ENCODE data around the gene CAMKMT. TPM values are rescaled to one million over a fixed set of nuclear protein-coding genes. Genes with fewer than 3 reads are reported as not detected.

Gene CAMKMT
- total RNA-seq, 2 experiments from 2014 or later = 25.7 to 27.4 TPM

DNA sequence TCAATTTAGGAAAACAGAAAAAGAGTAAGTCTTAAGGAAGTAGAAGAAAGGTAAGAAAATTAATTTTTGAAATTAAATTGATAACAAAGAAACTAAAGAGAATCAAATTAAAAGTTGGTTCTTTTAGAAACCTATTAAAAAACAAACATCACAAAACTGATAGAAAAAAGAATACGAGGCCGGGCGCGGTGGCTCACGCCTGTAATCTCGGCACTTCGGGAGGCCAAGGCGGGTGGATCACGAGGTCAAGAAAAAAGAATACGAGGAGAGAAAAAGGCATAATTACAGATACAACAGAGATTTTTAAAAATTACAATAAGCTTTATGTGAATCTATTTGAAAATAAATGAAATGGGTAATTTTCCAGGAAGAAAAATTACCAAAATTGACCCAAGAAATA, 12.2 kb upstream of the CAMKMT start:
- no peak overlapping the region for H3K27ac ChIP-seq (ENCODE audit: low read depth, low read length, poor library complexity, severe bottlenecking)
- no TSS peak for BruUV-seq (replicated peaks)
- TF ChIP-seq, protein P1, sequence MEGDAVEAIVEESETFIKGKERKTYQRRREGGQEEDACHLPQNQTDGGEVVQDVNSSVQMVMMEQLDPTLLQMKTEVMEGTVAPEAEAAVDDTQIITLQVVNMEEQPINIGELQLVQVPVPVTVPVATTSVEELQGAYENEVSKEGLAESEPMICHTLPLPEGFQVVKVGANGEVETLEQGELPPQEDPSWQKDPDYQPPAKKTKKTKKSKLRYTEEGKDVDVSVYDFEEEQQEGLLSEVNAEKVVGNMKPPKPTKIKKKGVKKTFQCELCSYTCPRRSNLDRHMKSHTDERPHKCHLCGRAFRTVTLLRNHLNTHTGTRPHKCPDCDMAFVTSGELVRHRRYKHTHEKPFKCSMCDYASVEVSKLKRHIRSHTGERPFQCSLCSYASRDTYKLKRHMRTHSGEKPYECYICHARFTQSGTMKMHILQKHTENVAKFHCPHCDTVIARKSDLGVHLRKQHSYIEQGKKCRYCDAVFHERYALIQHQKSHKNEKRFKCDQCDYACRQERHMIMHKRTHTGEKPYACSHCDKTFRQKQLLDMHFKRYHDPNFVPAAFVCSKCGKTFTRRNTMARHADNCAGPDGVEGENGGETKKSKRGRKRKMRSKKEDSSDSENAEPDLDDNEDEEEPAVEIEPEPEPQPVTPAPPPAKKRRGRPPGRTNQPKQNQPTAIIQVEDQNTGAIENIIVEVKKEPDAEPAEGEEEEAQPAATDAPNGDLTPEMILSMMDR (conservative IDR thresholded peaks at IDR 0.05; ENCODE audit: low read length) = no peak
- no peak for TF ChIP-seq EZH2phosphoT487 (IDR thresholded peaks at IDR 0.05; ENCODE audit: borderline replicate concordance, low read depth, low read length)
- no peaks in the 10 kb centered on the region; the same call in 1 of the 2 replicates for H3K79me2 ChIP-seq (ENCODE audit: insufficient read depth, low read depth, low read length)
- peaks cover 12% of the 10 kb centered on the region for H3K36me3 ChIP-seq (ENCODE audit: insufficient read depth, low read length)
- no peaks in the 10 kb centered on the region for H3K4me1 ChIP-seq (ENCODE audit: insufficient read depth, low read length, poor library complexity, severe bottlenecking)
- no peak overlapping the region for H3K4me2 ChIP-seq (ENCODE audit: low read length)
- H3K4me3 ChIP-seq (ENCODE audit: low read depth, low read length, poor library complexity, severe bottlenecking) = no peak overlapping the region
- H2AFZ ChIP-seq (ENCODE audit: low read length) = no peak overlapping the region
- no peaks in the 10 kb centered on the region for H3K9me3 ChIP-seq (ENCODE audit: low read length)
- no peaks in the 10 kb centered on the region for H3K9me2 ChIP-seq (ENCODE audit: insufficient read depth, low read length)
- intact Hi-C loops (cut with micrococcal nuclease; ENCODE audit: unreplicated experiment) = no loop called here
- POLR2A ChIA-PET = interaction anchor here (0.6 to 4.5 kb wide), 2 partner anchors 10 to 32 kb away, joined by 3 to 23 read pairs; no protein-coding TSS in a partner anchor
- no peaks in the 10 kb centered on the region for H4K20me1 ChIP-seq (ENCODE audit: insufficient read depth, low read length)
- no peak for DNase-seq (ENCODE audit: low spot score)
- CTCF ChIA-PET (ENCODE audit: unreplicated experiment) = no interaction called here

DNA sequence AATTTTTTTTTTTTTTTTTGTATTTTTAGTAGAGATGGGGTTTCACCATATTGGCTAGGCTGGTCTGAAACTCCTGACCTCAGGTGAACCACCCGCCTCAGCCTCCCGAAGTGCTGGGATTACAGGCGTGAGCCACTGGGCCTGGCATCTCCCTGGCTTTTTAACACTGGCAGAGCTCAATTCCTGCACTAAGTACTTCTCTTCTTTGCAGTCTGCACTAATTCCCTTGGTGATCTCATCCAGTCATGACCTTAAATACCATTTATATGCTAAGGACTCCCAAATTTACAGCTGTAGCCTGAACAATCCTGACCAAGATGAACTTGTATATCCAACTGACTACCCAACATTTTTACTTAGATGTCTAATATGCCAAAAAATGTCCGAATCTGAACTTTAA, 10.7 kb upstream of the CAMKMT start:
- no peaks in the 10 kb centered on the region for H4K20me1 ChIP-seq (ENCODE audit: insufficient read depth, low read length)
- H3K4me1 ChIP-seq (ENCODE audit: insufficient read depth, low read length, poor library complexity, severe bottlenecking) = no peaks in the 10 kb centered on the region
- intact Hi-C loops (cut with micrococcal nuclease; ENCODE audit: unreplicated experiment) = no loop called here
- ChIA-PET POLR2A (interaction anchor here (1.4 to 4.5 kb wide), 2 partner anchors 11 kb away, joined by 7 to 23 read pairs; partner anchors contain the start of genes CAMKMT and PREPL), CTCF (ENCODE audit: unreplicated experiment) (no interaction called here)
- H3K36me3 ChIP-seq (ENCODE audit: insufficient read depth, low read length) = peaks cover 7% of the 10 kb centered on the region
- no peaks in the 10 kb centered on the region for H3K9me3 ChIP-seq (ENCODE audit: low read length)
- H3K4me2 ChIP-seq (ENCODE audit: low read length) = no peak overlapping the region
- TF ChIP-seq, protein P1 (conservative IDR thresholded peaks at IDR 0.05; ENCODE audit: low read length) = no peak
- TF ChIP-seq EZH2phosphoT487 (IDR thresholded peaks at IDR 0.05; ENCODE audit: borderline replicate concordance, low read depth, low read length) = no peak
- no peaks in the 10 kb centered on the region for H3K9me2 ChIP-seq (ENCODE audit: insufficient read depth, low read length)
- no peak overlapping the region for H3K27ac ChIP-seq (ENCODE audit: low read depth, low read length, poor library complexity, severe bottlenecking)
- no peak overlapping the region for H3K4me3 ChIP-seq (ENCODE audit: low read depth, low read length, poor library complexity, severe bottlenecking)
- no peak for DNase-seq (ENCODE audit: low spot score)
- no peaks in the 10 kb centered on the region; the same call in 1 of the 2 replicates for H3K79me2 ChIP-seq (ENCODE audit: insufficient read depth, low read depth, low read length)
- no TSS peak for BruUV-seq (replicated peaks)
- H2AFZ ChIP-seq (ENCODE audit: low read length) = no peak overlapping the region

DNA sequence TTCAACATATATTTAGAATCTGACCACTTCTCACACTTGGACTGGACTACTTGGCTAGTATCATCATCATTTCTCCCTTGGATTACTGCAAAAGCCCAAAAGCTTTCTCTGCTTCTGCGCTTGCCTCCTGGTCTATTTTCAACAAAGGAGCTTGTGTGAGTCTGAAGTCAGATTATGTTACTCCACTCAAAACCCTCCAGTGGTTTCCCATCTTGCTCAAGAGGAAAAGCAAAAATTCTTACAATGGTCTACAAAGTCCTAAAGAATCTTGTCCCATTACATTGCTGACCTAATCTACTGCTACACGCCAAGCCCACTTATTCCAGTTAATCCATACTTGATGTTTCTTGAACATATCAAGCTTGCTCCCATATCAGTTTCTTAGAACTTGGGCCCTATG, 10.1 kb upstream of the CAMKMT start:
- POLR2A ChIA-PET = interaction anchor here (0.6 to 4.5 kb wide), 3 partner anchors 12 to 711 kb away, joined by 3 to 23 read pairs (median 4); no protein-coding TSS in a partner anchor

More for the DNA sequence above, 10.1 kb upstream of the CAMKMT start:
- no peak overlapping the region for H3K27ac ChIP-seq (ENCODE audit: low read depth, low read length, poor library complexity, severe bottlenecking)
- no TSS peak for BruUV-seq (replicated peaks)
- DNase-seq (ENCODE audit: low spot score) = no peak
- no peaks in the 10 kb centered on the region; the same call in 1 of the 2 replicates for H3K79me2 ChIP-seq (ENCODE audit: insufficient read depth, low read depth, low read length)
- no peak overlapping the region for H3K4me3 ChIP-seq (ENCODE audit: low read depth, low read length, poor library complexity, severe bottlenecking)
- H3K36me3 ChIP-seq (ENCODE audit: insufficient read depth, low read length) = peaks cover 4% of the 10 kb centered on the region; the same call in 1 of the 2 replicates
- H3K9me3 ChIP-seq (ENCODE audit: low read length) = no peaks in the 10 kb centered on the region
- no peak overlapping the region for H2AFZ ChIP-seq (ENCODE audit: low read length)
- no peak overlapping the region for H3K4me2 ChIP-seq (ENCODE audit: low read length)
- intact Hi-C loops (cut with micrococcal nuclease; ENCODE audit: unreplicated experiment) = no loop called here
- H4K20me1 ChIP-seq (ENCODE audit: insufficient read depth, low read length) = no peaks in the 10 kb centered on the region
- CTCF ChIA-PET (ENCODE audit: unreplicated experiment) = no interaction called here
- H3K4me1 ChIP-seq (ENCODE audit: insufficient read depth, low read length, poor library complexity, severe bottlenecking) = no peaks in the 10 kb centered on the region
- H3K9me2 ChIP-seq (ENCODE audit: insufficient read depth, low read length) = no peaks in the 10 kb centered on the region
- TF ChIP-seq, protein P1 (conservative IDR thresholded peaks at IDR 0.05; ENCODE audit: low read length) = no peak
